H9 (cell line): Measurements from ENCODE around the gene ACOT7. TPM values are rescaled to one million over a fixed set of nuclear protein-coding genes. Genes with fewer than 3 reads are reported as not detected.
A peak's percentile ranks its signal among the peaks of the same experiment; 100 is the strongest.

Experiments used
- DNase-seq: peaks from one replicate; pipeline ENCODE4 v3.0.0-alpha.2; 2017
- H2AFZ ChIP-seq: one replicate; pipeline ENCODE4 v1.6.1; 2013; ENCODE audit warnings: mild to moderate bottlenecking, low read length, control low read depth, moderate library complexity
- H2AK5ac ChIP-seq: 2 replicates; pipeline ENCODE4 v1.6.1; 2013; ENCODE audit warnings: low read length, control low read depth, mixed read lengths; ENCODE audit not compliant: insufficient read length
- H2BK120ac ChIP-seq: one replicate; pipeline ENCODE4 v1.6.1; 2013; ENCODE audit warnings: low read depth, mild to moderate bottlenecking, low read length, control low read depth, inconsistent platforms; ENCODE audit not compliant: poor library complexity, severe bottlenecking
- H2BK12ac ChIP-seq: 2 replicates; pipeline ENCODE4 v1.6.1; 2013; ENCODE audit warnings: low read length, control low read depth, mixed read lengths, low read depth; ENCODE audit not compliant: insufficient read length
- H2BK15ac ChIP-seq: 2 replicates; pipeline ENCODE4 v1.6.1; 2013; ENCODE audit warnings: low read depth, low read length, control low read depth
- H2BK20ac ChIP-seq: one replicate; pipeline ENCODE4 v1.6.1; 2013; ENCODE audit warnings: low read depth, mild to moderate bottlenecking, low read length, control low read depth, inconsistent platforms; ENCODE audit not compliant: poor library complexity, severe bottlenecking
- H2BK5ac ChIP-seq: 2 replicates; pipeline ENCODE4 v1.6.1; 2013; ENCODE audit warnings: low read length, control low read depth, mixed read lengths; ENCODE audit not compliant: insufficient read length
- H3K14ac ChIP-seq: 2 replicates; pipeline ENCODE4 v1.6.1; 2013; ENCODE audit warnings: low read length, control low read depth; ENCODE audit not compliant: insufficient read depth
- H3K18ac ChIP-seq: 2 replicates; pipeline ENCODE4 v1.6.1; 2013; ENCODE audit warnings: low read depth, mild to moderate bottlenecking, mixed read lengths, low read length, control low read depth; ENCODE audit not compliant: insufficient read length
- H3K23ac ChIP-seq: 2 replicates; pipeline ENCODE4 v1.6.1; 2013; ENCODE audit warnings: low read length, control low read depth, mixed read lengths, low read depth; ENCODE audit not compliant: insufficient read length
- H3K23me2 ChIP-seq: 2 replicates; pipeline ENCODE4 v1.6.1; 2013; ENCODE audit warnings: low read depth, mild to moderate bottlenecking, mixed read lengths, low read length, control low read depth; ENCODE audit not compliant: insufficient read length, poor library complexity, severe bottlenecking
- H3K27ac ChIP-seq: 2 replicates; pipeline ENCODE4 v1.5.1; 2013; ENCODE audit warnings: low read length, control low read depth, mixed read lengths, low read depth; ENCODE audit not compliant: insufficient read length
- H3K27me3 ChIP-seq: 2 replicates; pipeline ENCODE4 v1.6.1; 2013; ENCODE audit warnings: low read length, control low read depth, inconsistent platforms; ENCODE audit not compliant: insufficient read depth
- H3K4ac ChIP-seq: 2 replicates; pipeline ENCODE4 v1.6.1; 2013; ENCODE audit warnings: low read depth, mild to moderate bottlenecking, control low read depth, inconsistent platforms, low read length, moderate library complexity
- H3K4me1 ChIP-seq: 2 replicates; pipeline ENCODE4 v1.6.1; 2013; ENCODE audit warnings: low read length, control low read depth, inconsistent platforms; ENCODE audit not compliant: insufficient read depth
- H3K4me2 ChIP-seq: 2 replicates; pipeline ENCODE4 v1.6.1; 2013; ENCODE audit warnings: low read length, control low read depth, mixed read lengths; ENCODE audit not compliant: insufficient read length, insufficient read depth
- H3K56ac ChIP-seq: 2 replicates; pipeline ENCODE4 v1.6.1; 2013; ENCODE audit warnings: low read depth, mild to moderate bottlenecking, mixed read lengths, low read length, control low read depth; ENCODE audit not compliant: insufficient read length
- H3K79me1 ChIP-seq: 2 replicates; pipeline ENCODE4 v1.6.1; 2013; ENCODE audit warnings: low read depth, mild to moderate bottlenecking, moderate library complexity, low read length, control low read depth, inconsistent platforms; ENCODE audit not compliant: insufficient read depth, poor library complexity, severe bottlenecking
- H3K79me2 ChIP-seq: 2 replicates; pipeline ENCODE4 v1.6.1; 2013; ENCODE audit warnings: low read length, control low read depth, inconsistent platforms; ENCODE audit not compliant: insufficient read depth
- H3K9ac ChIP-seq: 2 replicates; pipeline ENCODE4 v1.6.1; 2013; ENCODE audit warnings: low read length, control low read depth, mixed read lengths; ENCODE audit not compliant: insufficient read length; ENCODE audit errors: extremely low read depth
- H3K9me3 ChIP-seq: one replicate; pipeline ENCODE4 v1.6.1; 2013; ENCODE audit warnings: low read depth, low read length, inconsistent platforms; ENCODE audit not compliant: control insufficient read depth
- H3T11ph ChIP-seq: one replicate; pipeline ENCODE4 v1.6.1; 2013; ENCODE audit warnings: mild to moderate bottlenecking, low read length, control low read depth, inconsistent platforms
- H4K20me1 ChIP-seq: one replicate; pipeline ENCODE4 v1.6.1; 2013; ENCODE audit not compliant: control insufficient read depth, insufficient read length, insufficient read depth
- H4K5ac ChIP-seq: 2 replicates; pipeline ENCODE4 v1.6.1; 2013; ENCODE audit warnings: low read depth, mild to moderate bottlenecking, mixed read lengths, low read length, control low read depth; ENCODE audit not compliant: insufficient read length
- H4K8ac ChIP-seq: replicated peaks from 2 replicates; pipeline ENCODE4 v1.6.1; 2013; ENCODE audit warnings: low read length, control low read depth, mixed read lengths, low read depth; ENCODE audit not compliant: insufficient read length
- H4K91ac ChIP-seq: 2 replicates; pipeline ENCODE4 v1.6.1; 2013; ENCODE audit warnings: low read depth, mild to moderate bottlenecking, moderate library complexity, mixed read lengths, low read length, control low read depth; ENCODE audit not compliant: insufficient read length
- H3K27ac Mint-ChIP-seq, 3 experiments: 2 replicates in 2 of 3; 3 replicates in 1 of 3; pipeline ENCODE4 v1.8.0; 2020 to 2021; ENCODE audit warnings: mixed read lengths in 3 of 3, mild to moderate bottlenecking in 1 of 3, moderate library complexity in 1 of 3
- H3K27me3 Mint-ChIP-seq: 2 replicates; pipeline ENCODE4 v1.8.0; 2021; ENCODE audit warnings: low read depth, mild to moderate bottlenecking, moderate library complexity, mixed read lengths
- H3K36me3 Mint-ChIP-seq, 3 experiments: 2 replicates in 2 of 3; 3 replicates in 1 of 3; pipeline ENCODE4 v1.8.0; 2020 to 2021; ENCODE audit warnings: low read depth in 3 of 3, mixed read lengths in 3 of 3; ENCODE audit not compliant: insufficient read depth in 1 of 3
- H3K4me1 Mint-ChIP-seq, 2 experiments: 2 replicates each; pipeline ENCODE4 v1.8.0; 2020; ENCODE audit warnings: mixed read lengths in 2 of 2
- H3K4me3 Mint-ChIP-seq, 2 experiments: 2 replicates in 1 of 2; 3 replicates in 1 of 2; pipeline ENCODE4 v1.8.0; 2020 to 2021; ENCODE audit warnings: mild to moderate bottlenecking in 2 of 2, mixed read lengths in 2 of 2, moderate library complexity in 1 of 2
- H3K9me3 Mint-ChIP-seq, 2 experiments: 2 replicates in 1 of 2; 3 replicates in 1 of 2; pipeline ENCODE4 v1.8.0; 2020; ENCODE audit warnings: mild to moderate bottlenecking in 2 of 2, mixed read lengths in 2 of 2, moderate library complexity in 1 of 2
- CTCF ChIP-seq: fragments of 200-600 bp; sonication (generic); conservative IDR thresholded peaks from 3 replicates; pipeline ENCODE4 v1.8.0; 2021; ENCODE audit warnings: antibody characterized with exemption, mild to moderate bottlenecking
- WGBS: extraction: QIAGEN DNeasy Blood & Tissue Kit; methylation state at CpG from one replicate; pipeline ENCODE4 v1.1.7; 2013; ENCODE audit warnings: missing lambda C conversion rate, low lambda C conversion rate, mixed read lengths; ENCODE audit not compliant: insufficient read length; ENCODE audit errors: extremely low coverage; 5-methylcytosine and 5-hydroxymethylcytosine counted together
- total RNA-seq: library from RNA; stranded (reverse); gene quantifications from 2 replicates; pipeline ENCODE4 v1.2.1, GENCODE V29; 2021

The ACOT7 gene
- total RNA-seq, 1 experiment from 2014 or later, result 87.4 TPM

GRCh38 chr1:6281511-6282402, 111.8 kb downstream of the ACOT7 start:
- Histone ChIP-seq H2BK20ac (no peak overlapping the region), H3K23me2 (no peaks in the 10 kb centered on the region), H3T11ph (no peak overlapping the region), H3K4me1 (no peaks in the 10 kb centered on the region), H4K20me1 (peaks cover 3% of the 10 kb centered on the region), H3K4ac (no peak overlapping the region), H3K79me2 (no peaks in the 10 kb centered on the region), H2BK120ac (no peak overlapping the region), H3K56ac (no peak overlapping the region), H3K18ac (no peak overlapping the region), H4K5ac (no peak overlapping the region), H2BK5ac (no peak overlapping the region), H2BK15ac (no peak overlapping the region), H3K23ac (no peak overlapping the region), H2AK5ac (no peak overlapping the region), H3K9me3 (no peaks in the 10 kb centered on the region), H4K8ac (no peak overlapping the region), H2AFZ (no peak overlapping the region), H3K27me3 (no peaks in the 10 kb centered on the region), H2BK12ac (no peak overlapping the region), H3K79me1 (no peaks in the 10 kb centered on the region), H4K91ac (no peak overlapping the region), H3K14ac (no peak overlapping the region), H3K27ac (no peak overlapping the region), H3K4me2 (no peak overlapping the region), H3K9ac (no peak overlapping the region)
- no CpG with 5 or more reads among the region's 19 CpGs for WGBS
- no peaks in the 10 kb centered on the region for H3K27me3 Mint-ChIP-seq
- H3K36me3 Mint-ChIP-seq, result peaks cover 5 to 10% (median 7%) of the 10 kb centered on the region in 3 experiments; a peak in 4 of 7 replicates
- DNase-seq, result no peak
- no peak overlapping the region; a peak in 1 of 5 replicates for H3K4me3 Mint-ChIP-seq
- no peaks in the 10 kb centered on the region for H3K9me3 Mint-ChIP-seq
- no peak for TF ChIP-seq CTCF
- peaks cover 4 to 18% of the 10 kb centered on the region in 2 experiments; a peak in 2 of 4 replicates for H3K4me1 Mint-ChIP-seq
- peak overlapping the region in 1 of 3 experiments; percentile 75; a peak in 1 of 7 replicates for H3K27ac Mint-ChIP-seq
